Neuronal stem cell (in vitro differentiated cells): ENCODE measurements around the gene ZNF865.

ENCODE experiments used
- DNase-seq: peaks from one replicate; pipeline ENCODE4 v3.0.0-alpha.2; 2013; ENCODE audit warnings: low spot score
- H2AFZ ChIP-seq: one replicate; pipeline ENCODE4 v1.6.1; 2013; ENCODE audit warnings: mild to moderate bottlenecking, low read length, inconsistent platforms
- H2AK5ac ChIP-seq: 2 replicates; pipeline ENCODE4 v1.6.1; 2013; ENCODE audit warnings: low read depth, mild to moderate bottlenecking, inconsistent platforms, low read length, moderate library complexity, mixed read lengths
- H2BK120ac ChIP-seq: 2 replicates; pipeline ENCODE4 v1.6.1; 2013; ENCODE audit warnings: low read depth, mild to moderate bottlenecking, inconsistent platforms, low read length, moderate library complexity, mixed read lengths
- H2BK12ac ChIP-seq: one replicate; pipeline ENCODE4 v1.6.1; 2013; ENCODE audit warnings: low read length, inconsistent platforms
- H2BK15ac ChIP-seq: 2 replicates; pipeline ENCODE4 v1.6.1; 2013; ENCODE audit warnings: mild to moderate bottlenecking, low read length, inconsistent platforms, mixed read lengths
- H2BK5ac ChIP-seq: one replicate; pipeline ENCODE4 v1.6.1; 2013; ENCODE audit warnings: inconsistent platforms, mild to moderate bottlenecking, low read length, moderate library complexity
- H3K14ac ChIP-seq: one replicate; pipeline ENCODE4 v1.6.1; 2013; ENCODE audit warnings: low read length, inconsistent platforms
- H3K18ac ChIP-seq: 2 replicates; pipeline ENCODE4 v1.6.1; 2013; ENCODE audit warnings: low read length, inconsistent platforms
- H3K23ac ChIP-seq: 2 replicates; pipeline ENCODE4 v1.6.1; 2013; ENCODE audit warnings: low read depth, mild to moderate bottlenecking, mixed read lengths, low read length, inconsistent platforms; ENCODE audit not compliant: poor library complexity
- H3K27ac ChIP-seq: replicated peaks from 3 replicates; pipeline ENCODE4 v1.5.1; 2013; ENCODE audit warnings: low read length, inconsistent platforms
- H3K27me3 ChIP-seq, 3 experiments: 2 replicates each; pipeline ENCODE4 v1.6.1; 2013; ENCODE audit warnings: low read length in 3 of 3, mild to moderate bottlenecking in 2 of 3, inconsistent platforms in 1 of 3, low read depth in 1 of 3, mixed read lengths in 1 of 3, moderate library complexity in 1 of 3; ENCODE audit not compliant: control insufficient read depth in 3 of 3, insufficient read depth in 3 of 3
- H3K36me3 ChIP-seq, 2 donors: replicated peaks in 1 of 2; 2 replicates each; pipeline ENCODE4 v1.6.1; 2013; ENCODE audit warnings: low read length in 2 of 2; ENCODE audit not compliant: control insufficient read depth in 2 of 2, insufficient read depth in 2 of 2
- H3K4ac ChIP-seq: 2 replicates; pipeline ENCODE4 v1.6.1; 2013; ENCODE audit warnings: inconsistent platforms, mild to moderate bottlenecking, low read length, moderate library complexity
- H3K4me1 ChIP-seq, 2 donors: 1 replicate in 1 of 2; 2 replicates in 1 of 2; pipeline ENCODE4 v1.6.1; 2013; ENCODE audit warnings: low read length in 2 of 2, low read depth in 1 of 2; ENCODE audit not compliant: control insufficient read depth in 2 of 2, insufficient read depth in 1 of 2
- H3K4me2 ChIP-seq: one replicate; pipeline ENCODE4 v1.6.1; 2013; ENCODE audit warnings: mild to moderate bottlenecking, low read length, inconsistent platforms; ENCODE audit not compliant: insufficient read depth, poor library complexity, severe bottlenecking
- H3K4me3 ChIP-seq, 2 donors: 2 replicates each; pipeline ENCODE4 v1.5.1; 2013; ENCODE audit warnings: low read length in 2 of 2, mild to moderate bottlenecking in 2 of 2, inconsistent platforms in 1 of 2, moderate library complexity in 1 of 2
- H3K79me1 ChIP-seq: one replicate; pipeline ENCODE4 v1.6.1; 2013; ENCODE audit warnings: low read depth, mild to moderate bottlenecking, inconsistent platforms, low read length, moderate library complexity
- H3K9ac ChIP-seq: one replicate; pipeline ENCODE4 v1.6.1; 2013; ENCODE audit warnings: mild to moderate bottlenecking, low read depth, low read length, inconsistent platforms; ENCODE audit not compliant: poor library complexity
- H3K9me3 ChIP-seq, 2 donors: replicated peaks in 1 of 2; 2 replicates each; pipeline versions ENCODE3 to v1.6.1; 2013; ENCODE audit warnings: low read length in 2 of 2, mild to moderate bottlenecking in 2 of 2, inconsistent platforms in 1 of 2, low read depth in 1 of 2, mixed read lengths in 1 of 2, moderate library complexity in 1 of 2; ENCODE audit not compliant: control insufficient read depth in 2 of 2, insufficient read depth in 1 of 2
- H4K8ac ChIP-seq: one replicate; pipeline ENCODE4 v1.6.1; 2013; ENCODE audit warnings: low read depth, mild to moderate bottlenecking, inconsistent platforms, low read length, moderate library complexity
- H4K91ac ChIP-seq: one replicate; pipeline ENCODE4 v1.6.1; 2013; ENCODE audit warnings: low read length, low read depth, mild to moderate bottlenecking, inconsistent platforms; ENCODE audit not compliant: poor library complexity
- WGBS, 2 donors: extraction: QIAGEN DNeasy Blood & Tissue Kit; methylation state at CpG; one replicate each; pipeline ENCODE4 v1.1.7; 2013; ENCODE audit warnings: missing lambda C conversion rate in 2 of 2, mixed read lengths in 1 of 2; ENCODE audit not compliant: insufficient read length in 2 of 2, insufficient replicate concordance in 1 of 2; ENCODE audit errors: extremely low coverage in 2 of 2; 5-methylcytosine and 5-hydroxymethylcytosine counted together

Gene ZNF865

DNA sequence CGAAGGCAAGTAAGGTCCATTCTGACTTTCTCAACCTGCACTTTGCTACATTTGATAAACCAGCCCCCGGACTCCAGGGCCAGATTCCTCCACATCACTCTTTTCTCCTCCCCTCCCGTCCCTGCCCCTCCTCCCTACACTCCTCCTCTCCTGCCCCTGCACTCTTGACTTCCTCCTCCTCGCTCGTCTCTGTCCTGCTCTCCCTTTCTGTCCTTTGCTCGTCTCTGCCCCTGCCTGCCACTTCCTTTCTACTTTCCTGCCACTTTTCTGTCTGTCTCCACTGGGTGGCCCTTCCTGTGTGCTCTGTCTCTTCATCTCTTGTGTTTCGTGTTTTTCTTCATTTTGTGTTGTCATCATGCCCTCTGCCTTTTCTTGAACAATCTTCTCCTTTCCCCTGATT is 56.4 kb downstream of the ZNF865 start:
- Histone ChIP-seq H2BK12ac (no peak overlapping the region), H3K4me1 (peaks cover 5 to 6% of the 10 kb centered on the region in 2 donors), H3K79me1 (peaks cover 37% of the 10 kb centered on the region), H3K36me3 (peaks cover 57 to 95% of the 10 kb centered on the region in 2 donors), H2AFZ (no peak overlapping the region), H3K4me3 (no peak overlapping the region), H3K23ac (no peak overlapping the region), H3K9me3 (no peaks in the 10 kb centered on the region), H4K91ac (no peak overlapping the region), H3K14ac (no peak overlapping the region), H2AK5ac (no peak overlapping the region), H3K27ac (no peak overlapping the region), H3K4me2 (no peak overlapping the region), H3K27me3 (no peaks in the 10 kb centered on the region), H3K9ac (peak overlapping the region; percentile 66), H3K18ac (no peak overlapping the region), H2BK15ac (no peak overlapping the region), H2BK5ac (no peak overlapping the region), H2BK120ac (no peak overlapping the region), H4K8ac (no peak overlapping the region), H3K4ac (no peak overlapping the region)
- WGBS, 2 donors = no CpG with 5 or more reads among the region's 7 CpGs
- DNase-seq = no peak

DNA sequence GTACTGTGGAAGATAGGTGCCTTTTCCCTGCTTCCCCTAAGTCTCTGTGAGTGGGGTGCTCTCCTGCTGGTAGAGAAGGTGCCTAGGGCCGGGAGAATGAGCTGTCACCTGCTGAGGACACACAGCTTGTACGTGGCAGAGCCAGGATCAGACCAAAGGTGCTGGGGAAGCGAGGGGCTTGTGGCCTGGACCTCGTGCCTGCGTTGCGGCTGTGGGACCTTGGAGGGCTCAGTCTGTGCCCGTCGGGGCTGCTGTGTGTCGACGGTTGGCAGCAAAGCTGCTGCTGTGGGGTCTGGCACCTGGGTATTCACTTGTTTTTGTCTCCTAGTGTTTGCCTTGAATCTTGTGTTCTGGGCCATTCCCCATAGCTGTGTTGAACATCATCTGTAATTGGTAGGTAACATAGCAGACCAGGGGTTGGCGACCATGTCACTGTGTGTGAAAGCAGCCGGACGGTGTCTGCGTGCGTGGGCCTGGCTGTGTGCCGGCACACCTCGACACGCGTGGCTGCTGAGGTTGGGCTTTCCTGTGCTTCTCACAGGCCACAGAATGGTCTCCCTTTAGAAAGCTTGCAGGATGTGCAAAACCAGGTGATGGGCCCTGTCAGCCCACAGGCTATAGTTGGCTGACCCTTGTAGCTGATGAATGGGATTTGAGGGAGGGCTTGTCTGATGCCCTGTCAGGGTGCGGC is 58.5 kb downstream of the ZNF865 start:
- Histone ChIP-seq H3K4ac (no peak overlapping the region), H2BK120ac (no peak overlapping the region), H2AK5ac (no peak overlapping the region), H3K79me1 (peaks cover 49% of the 10 kb centered on the region), H3K23ac (peak overlapping the region; percentile 80), H3K14ac (no peak overlapping the region), H2AFZ (no peak overlapping the region), H3K4me1 (no peaks in the 10 kb centered on the region), H3K27me3 (no peaks in the 10 kb centered on the region), H4K8ac (no peak overlapping the region), H3K18ac (no peak overlapping the region), H2BK15ac (no peak overlapping the region), H3K9me3 (no peaks in the 10 kb centered on the region), H3K4me2 (no peak overlapping the region), H3K9ac (no peak overlapping the region), H2BK12ac (peak overlapping the region; percentile 22), H3K27ac (no peak overlapping the region), H3K4me3 (peak overlapping the region in 1 of 2 donors; percentile 5), H4K91ac (no peak overlapping the region), H2BK5ac (peak overlapping the region; percentile 26), H3K36me3 (peaks cover 72 to 97% of the 10 kb centered on the region in 2 donors)
- WGBS, 2 donors = no CpG with 5 or more reads among the region's 20 CpGs
- no peak for DNase-seq

DNA sequence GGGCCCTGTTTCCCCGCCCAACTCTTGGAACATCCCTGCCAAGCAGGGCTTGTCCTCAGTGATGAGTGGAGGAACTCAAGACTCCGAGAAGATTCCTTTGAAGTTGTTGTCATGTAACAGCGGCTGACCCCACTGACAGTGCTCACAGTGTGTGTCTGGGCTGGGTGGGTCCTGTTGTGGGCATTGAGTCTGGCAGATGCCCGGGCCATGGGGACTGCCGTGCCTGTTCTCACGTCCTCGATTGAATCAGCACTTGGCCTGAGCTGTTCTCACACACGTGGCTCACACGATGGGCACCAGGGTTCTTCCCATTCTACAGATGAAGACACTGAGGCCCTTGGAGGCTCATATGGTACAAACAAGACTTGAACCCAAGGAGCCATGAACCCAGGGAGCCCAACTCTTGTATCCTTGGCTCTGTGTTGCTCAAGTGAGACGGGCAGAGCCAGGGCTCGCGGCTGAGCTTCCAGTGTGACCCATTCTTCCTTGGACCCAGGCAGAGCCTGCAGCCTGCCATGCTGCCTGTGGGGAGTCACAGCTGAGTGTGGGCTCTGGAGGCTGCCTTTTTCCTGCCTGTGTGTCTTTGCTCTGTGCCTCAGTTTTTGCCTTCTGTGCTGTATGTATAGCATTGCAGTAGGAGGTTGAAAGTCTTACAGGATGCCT is 61.0 kb downstream of the ZNF865 start:
- H3K4me3 ChIP-seq = peak overlapping the region in 1 of 2 donors; percentile 37
- no peak overlapping the region for H2BK12ac ChIP-seq
- peak overlapping the region; percentile 27 for H3K9ac ChIP-seq
- H3K27ac ChIP-seq = no peak overlapping the region
- no peak overlapping the region for H3K4me2 ChIP-seq
- H3K36me3 ChIP-seq = peaks cover 77 to 95% of the 10 kb centered on the region in 2 donors
- H3K9me3 ChIP-seq = no peaks in the 10 kb centered on the region
- no CpG with 5 or more reads among the region's 12 CpGs for WGBS, 2 donors
- H2BK15ac ChIP-seq = no peak overlapping the region
- H3K23ac ChIP-seq = peak overlapping the region; percentile 40
- H3K18ac ChIP-seq = no peak overlapping the region
- no peak overlapping the region for H4K8ac ChIP-seq
- peaks cover 60% of the 10 kb centered on the region for H3K79me1 ChIP-seq
- no peak overlapping the region for H2AFZ ChIP-seq
- H4K91ac ChIP-seq = no peak overlapping the region
- H3K4me1 ChIP-seq = peaks cover 0 to 5% of the 10 kb centered on the region in 2 donors
- H2BK120ac ChIP-seq = no peak overlapping the region
- peak overlapping the region; percentile 59 for H2BK5ac ChIP-seq
- no peak overlapping the region for H2AK5ac ChIP-seq
- no peaks in the 10 kb centered on the region for H3K27me3 ChIP-seq
- no peak overlapping the region for H3K14ac ChIP-seq
- no peak for DNase-seq
- H3K4ac ChIP-seq = no peak overlapping the region
